H1 (cell line): ENCODE data around the gene C19orf38. TPM values are rescaled to one million over a fixed set of nuclear protein-coding genes. Genes with fewer than 3 reads are reported as not detected.

Experiments used
- CTCF ChIA-PET: fragments of 300-600 bp; sonication (Branson Sonifier 250); formaldehyde crosslinking; loops from one replicate; lab custom pipeline; 2021; ENCODE audit not compliant: partially characterized antibody; lab: Charles Lee
- POLR2A ChIA-PET: fragments of 300-600 bp; sonication (Branson Sonifier 250); formaldehyde crosslinking; loops from one replicate; lab custom pipeline; 2021; ENCODE audit warnings: inconsistent platforms; ENCODE audit not compliant: partially characterized antibody; lab: Charles Lee
- DNase-seq, 2 experiments: peaks; one replicate each; pipeline versions ENCODE4 v3.0.0 to v3.0.0-alpha.2; 2010 to 2022; ENCODE audit warnings: low spot score in 2 of 2, low read depth in 1 of 2, mixed read lengths in 1 of 2
- FAIRE-seq: peaks from 2 replicates; lab custom pipeline; 2011; peaks lifted over from hg19 to GRCh38; lab: Jason Lieb, UNC
- H2AFZ ChIP-seq: 2 replicates; pipeline ENCODE4 v1.8.1; 2012; ENCODE audit warnings: low read length, inconsistent platforms
- H2AK5ac ChIP-seq: 2 replicates; pipeline ENCODE4 v1.6.1; 2013; ENCODE audit warnings: low read depth, low read length
- H2BK120ac ChIP-seq: replicated peaks from 2 replicates; pipeline ENCODE3; 2013; ENCODE audit warnings: low read depth, low read length, inconsistent platforms
- H2BK12ac ChIP-seq: 2 replicates; pipeline ENCODE4 v1.6.1; 2013; ENCODE audit warnings: low read depth, low read length
- H2BK15ac ChIP-seq: 2 replicates; pipeline ENCODE4 v1.6.1; 2013; ENCODE audit warnings: low read length
- H2BK20ac ChIP-seq: 2 replicates; pipeline ENCODE4 v1.6.1; 2013; ENCODE audit warnings: low read length
- H2BK5ac ChIP-seq: 2 replicates; pipeline ENCODE4 v1.6.1; 2013; ENCODE audit warnings: low read depth, low read length
- H3K14ac ChIP-seq: 2 replicates; pipeline ENCODE4 v1.6.1; 2013; ENCODE audit warnings: inconsistent platforms; ENCODE audit not compliant: insufficient read length
- H3K18ac ChIP-seq: 2 replicates; pipeline ENCODE4 v1.6.1; 2013; ENCODE audit warnings: low read length; ENCODE audit errors: extremely low read depth
- H3K23ac ChIP-seq: 2 replicates; pipeline ENCODE4 v1.6.1; 2013; ENCODE audit warnings: inconsistent platforms; ENCODE audit not compliant: insufficient read length
- H3K23me2 ChIP-seq: 2 replicates; pipeline ENCODE4 v1.6.1; 2013; ENCODE audit warnings: low read depth, low read length
- H3K27ac ChIP-seq: 2 replicates; pipeline ENCODE4 v1.6.1; 2011; ENCODE audit warnings: low read depth, low read length, inconsistent platforms
- H3K27me3 ChIP-seq, 4 experiments: replicated peaks in 1 of 4; 1 replicate in 1 of 4; 2 replicates in 3 of 4; pipeline versions ENCODE4 v1.6.1 to v1.8.1; 2011 to 2013; ENCODE audit warnings: low read length in 3 of 4, mild to moderate bottlenecking in 3 of 4, inconsistent platforms in 2 of 4, mixed read lengths in 2 of 4, moderate library complexity in 1 of 4; ENCODE audit not compliant: control insufficient read depth in 3 of 4, insufficient read depth in 3 of 4; ENCODE audit errors: extremely low read depth in 1 of 4
- H3K36me3 ChIP-seq, 4 experiments: 2 replicates each; pipeline versions ENCODE4 v1.6.1 to v1.8.1; 2011 to 2013; ENCODE audit warnings: mild to moderate bottlenecking in 4 of 4, low read length in 3 of 4, moderate library complexity in 2 of 4, control low read depth in 1 of 4, inconsistent platforms in 1 of 4; ENCODE audit not compliant: insufficient read depth in 4 of 4, control insufficient read depth in 2 of 4
- H3K4ac ChIP-seq: replicated peaks from 2 replicates; pipeline ENCODE3; 2013; ENCODE audit warnings: low read length, low read depth, mixed read lengths, inconsistent platforms; ENCODE audit not compliant: insufficient read length
- H3K4me1 ChIP-seq, 4 experiments: replicated peaks in 1 of 4; 1 replicate in 1 of 4; 2 replicates in 3 of 4; pipeline versions ENCODE4 v1.6.1 to v1.8.1; 2011 to 2013; ENCODE audit warnings: low read length in 3 of 4, inconsistent platforms in 2 of 4, mixed read lengths in 1 of 4; ENCODE audit not compliant: insufficient read depth in 4 of 4, control insufficient read depth in 3 of 4
- H3K4me2 ChIP-seq, 2 experiments: 2 replicates each; pipeline versions ENCODE4 v1.6.1 to v1.8.1; 2011 to 2013; ENCODE audit warnings: low read depth in 2 of 2, low read length in 2 of 2, control low read depth in 1 of 2, inconsistent platforms in 1 of 2, mild to moderate bottlenecking in 1 of 2; ENCODE audit not compliant: insufficient read depth in 1 of 2
- H3K4me3 ChIP-seq, 4 experiments: fragments of 200-600, 300-600 bp in 1 of 4; sonication (generic), shearing (Covaris generic), sonication (Bioruptor Twin) in 1 of 4; 2 replicates each; pipeline versions ENCODE4 v1.5.1 to v1.8.1; 2011 to 2016; ENCODE audit warnings: low read length in 4 of 4, low read depth in 3 of 4, control low read depth in 2 of 4, inconsistent platforms in 2 of 4, mild to moderate bottlenecking in 2 of 4, mixed read lengths in 1 of 4, moderate library complexity in 1 of 4; ENCODE audit not compliant: insufficient read depth in 2 of 4; ENCODE audit errors: extremely low read depth in 1 of 4
- H3K56ac ChIP-seq: replicated peaks from 2 replicates; pipeline ENCODE3; 2013; ENCODE audit warnings: low read depth, mild to moderate bottlenecking, mixed read lengths, low read length, inconsistent platforms; ENCODE audit not compliant: insufficient read length
- H3K79me1 ChIP-seq: 2 replicates; pipeline ENCODE4 v1.6.1; 2013; ENCODE audit warnings: low read depth, low read length, control low read depth
- H3K79me2 ChIP-seq, 2 experiments: 2 replicates each; pipeline versions ENCODE4 v1.6.1 to v1.8.1; 2012 to 2013; ENCODE audit warnings: low read length in 2 of 2, mild to moderate bottlenecking in 2 of 2, inconsistent platforms in 1 of 2; ENCODE audit not compliant: insufficient read depth in 2 of 2, control insufficient read depth in 1 of 2
- H3K9ac ChIP-seq, 4 experiments: replicated peaks in 1 of 4; 1 replicate in 1 of 4; 2 replicates in 3 of 4; pipeline versions ENCODE4 v1.6.1 to v1.8.1; 2011 to 2013; ENCODE audit warnings: low read depth in 3 of 4, low read length in 3 of 4, control low read depth in 2 of 4, mild to moderate bottlenecking in 2 of 4, moderate library complexity in 2 of 4, inconsistent platforms in 1 of 4; ENCODE audit errors: extremely low read depth in 1 of 4
- H3K9me3 ChIP-seq, 2 experiments: 2 replicates each; pipeline versions ENCODE4 v1.6.1 to v1.8.1; 2012 to 2013; ENCODE audit warnings: mild to moderate bottlenecking in 2 of 2, moderate library complexity in 2 of 2, control low read depth in 1 of 2, inconsistent platforms in 1 of 2, low read depth in 1 of 2, low read length in 1 of 2, mixed read lengths in 1 of 2; ENCODE audit not compliant: insufficient read depth in 2 of 2
- H4K20me1 ChIP-seq, 2 experiments: replicated peaks in 1 of 2; 2 replicates each; pipeline versions ENCODE3 to v1.8.1; 2011 to 2013; ENCODE audit warnings: inconsistent platforms in 2 of 2, low read length in 2 of 2, mild to moderate bottlenecking in 1 of 2; ENCODE audit not compliant: insufficient read depth in 2 of 2, control insufficient read depth in 1 of 2
- H4K5ac ChIP-seq: 2 replicates; pipeline ENCODE4 v1.6.1; 2013; ENCODE audit warnings: low read length, low read depth, mixed read lengths, inconsistent platforms; ENCODE audit not compliant: insufficient read length
- H4K8ac ChIP-seq: 2 replicates; pipeline ENCODE4 v1.8.0; 2013; ENCODE audit warnings: mild to moderate bottlenecking, moderate library complexity, low read length, inconsistent platforms; ENCODE audit not compliant: insufficient read depth; ENCODE audit errors: extremely low read depth
- H4K91ac ChIP-seq: replicated peaks from 2 replicates; pipeline ENCODE3; 2013; ENCODE audit warnings: low read length, mixed read lengths, inconsistent platforms; ENCODE audit not compliant: insufficient read length
- CEBPB ChIP-seq: IDR thresholded peaks from 2 replicates; pipeline ENCODE4 v1.6.1; 2012; ENCODE audit warnings: low read depth, low read length
- EP300 ChIP-seq, 2 experiments: IDR thresholded peaks; 1 replicate in 1 of 2; 2 replicates in 1 of 2; pipeline ENCODE4 v1.6.1; 2011 to 2012; ENCODE audit warnings: low read depth in 2 of 2, low read length in 2 of 2, mild to moderate bottlenecking in 2 of 2, borderline replicate concordance in 1 of 2, inconsistent platforms in 1 of 2, moderate library complexity in 1 of 2
- GTF2F1 ChIP-seq: IDR thresholded peaks from 2 replicates; pipeline ENCODE4 v1.6.1; 2012; ENCODE audit warnings: low read depth, low read length, improper control_type of control experiment, borderline replicate concordance
- KDM1A ChIP-seq: fragments of 200-600, 300-600 bp; sonication (generic); IDR thresholded peaks from 2 replicates; pipeline ENCODE4 v1.7.1; 2016; ENCODE audit warnings: mild to moderate bottlenecking, low read length, borderline replicate concordance
- MAX ChIP-seq: IDR thresholded peaks from 2 replicates; pipeline ENCODE4 v1.6.1; 2012; ENCODE audit warnings: inconsistent platforms
- NANOG ChIP-seq: IDR thresholded peaks from 2 replicates; pipeline ENCODE4 v1.6.1; 2011; ENCODE audit warnings: low read length, low read depth, mild to moderate bottlenecking, inconsistent platforms; ENCODE audit not compliant: insufficient read depth, poor library complexity, severe bottlenecking
- RAD21 ChIP-seq, 2 experiments: IDR thresholded peaks in 1 of 2; conservative IDR thresholded peaks in 1 of 2; 2 replicates each; pipeline ENCODE4 v1.6.1; 2011; ENCODE audit warnings: low read depth in 2 of 2, low read length in 2 of 2, improper control_type of control experiment in 1 of 2, inconsistent platforms in 1 of 2, mild to moderate bottlenecking in 1 of 2, moderate library complexity in 1 of 2
- RBBP5 ChIP-seq: IDR thresholded peaks from 2 replicates; pipeline ENCODE4 v1.7.1; 2012; ENCODE audit warnings: low read depth, mild to moderate bottlenecking, inconsistent platforms, low read length, moderate library complexity, borderline replicate concordance
- RXRA ChIP-seq: IDR thresholded peaks from 2 replicates; pipeline ENCODE4 v1.6.1; 2011; ENCODE audit warnings: low read depth, mild to moderate bottlenecking, low read length, moderate library complexity; ENCODE audit not compliant: insufficient read depth
- SIN3A ChIP-seq, 2 experiments: IDR thresholded peaks in 1 of 2; conservative IDR thresholded peaks in 1 of 2; 2 replicates each; pipeline ENCODE4 v1.6.1; 2011 to 2012; ENCODE audit warnings: low read length in 2 of 2, improper control_type of control experiment in 1 of 2, low read depth in 1 of 2, mild to moderate bottlenecking in 1 of 2
- SIX5 ChIP-seq: IDR thresholded peaks from 2 replicates; pipeline ENCODE4 v1.6.1; 2011; ENCODE audit warnings: mild to moderate bottlenecking, low read depth, low read length
- SUZ12 ChIP-seq: fragments of 200-600 bp; sonication (generic); IDR thresholded peaks from 2 replicates; pipeline ENCODE4 v1.6.1; 2012; ENCODE audit warnings: mild to moderate bottlenecking, inconsistent platforms, low read length, moderate library complexity, mixed read lengths
- YY1 ChIP-seq: IDR thresholded peaks from 2 replicates; pipeline ENCODE4 v1.6.1; 2011; ENCODE audit warnings: low read depth, mild to moderate bottlenecking, low read length
- WGBS, 2 experiments: shearing (Covaris generic) in 1 of 2; methylation state at CpG; one replicate each; pipeline versions ENCODE4 v1.1.6 to v1.1.7; 2013 to 2015; ENCODE audit warnings: low lambda C conversion rate in 2 of 2, mixed read lengths in 2 of 2, inconsistent platforms in 1 of 2, low coverage in 1 of 2, missing lambda C conversion rate in 1 of 2; ENCODE audit not compliant: insufficient replicate concordance in 2 of 2, insufficient coverage in 1 of 2, insufficient read length in 1 of 2; ENCODE audit errors: extremely low coverage in 1 of 2, missing lambda C conversion rate in 1 of 2; 5-methylcytosine and 5-hydroxymethylcytosine counted together
- polyA plus RNA-seq, 7 experiments: library from polyadenylated mRNA; depleted of rRNA in 3 of 7; stranded (reverse) in 5 of 7; unstranded in 2 of 7; fragments of >200 nt in 5 of 7; fragments of 200-250 nt in 2 of 7; gene quantifications; 1 replicate in 5 of 7; 2 replicates in 1 of 7; 4 replicates in 1 of 7; pipeline versions ENCODE4 v1.2.1 to v1.2.3, GENCODE V29; 2011 to 2013; ENCODE audit warnings: missing spikeins in 2 of 7, mixed read lengths in 2 of 7
- total RNA-seq: library from RNA; stranded (reverse); fragmentation: NEBNext Ultra II Directional; extraction: Animal tissue kit (Norgen Biotek cat#: 25700); gene quantifications from 2 replicates; pipeline ENCODE4 v1.2.1, GENCODE V29; 2021

Gene C19orf38
- total and polyA plus RNA-seq, 2 of the 8 experiments (the other 6 are each of a cell fraction or from before 2014, with no cell fraction given): 0.53 TPM; not detected in 1

DNA sequence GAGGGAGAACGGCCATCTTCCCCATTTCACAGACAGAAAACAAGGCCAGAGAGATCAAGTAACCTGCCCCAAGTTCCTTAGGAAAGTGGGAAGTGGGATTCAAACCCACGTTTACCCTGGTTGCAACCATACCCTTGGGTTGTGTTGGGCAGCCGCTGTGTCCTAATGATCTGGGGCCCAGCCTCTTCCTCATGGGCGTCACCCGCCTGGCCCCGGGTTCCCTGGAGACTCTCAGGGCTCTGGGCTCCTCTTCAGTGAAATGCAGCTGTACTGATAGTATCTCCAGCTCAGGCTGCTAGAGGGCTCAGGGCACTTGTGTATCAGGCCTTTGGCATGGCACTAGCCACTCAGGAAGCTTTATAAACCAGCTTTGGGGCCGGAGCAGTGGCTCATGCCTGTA, 22.0 kb upstream of the C19orf38 start:
- no peak for DNase-seq
- H2BK20ac ChIP-seq: no peak overlapping the region
- H3K27ac ChIP-seq: no peak overlapping the region
- no peaks in the 10 kb centered on the region for H3K23me2 ChIP-seq
- H3K79me1 ChIP-seq: no peaks in the 10 kb centered on the region
- no peak overlapping the region; the same call in 1 of the 2 replicates for H4K8ac ChIP-seq
- no peak overlapping the region for H3K14ac ChIP-seq
- H2BK120ac ChIP-seq: no peak overlapping the region
- no peak overlapping the region for H3K23ac ChIP-seq
- no peak overlapping the region for H3K9ac ChIP-seq
- H2BK12ac ChIP-seq: no peak overlapping the region
- no peak overlapping the region for H3K18ac ChIP-seq
- no peak overlapping the region for H3K4ac ChIP-seq
- no peak overlapping the region for H2AFZ ChIP-seq
- CTCF ChIA-PET: interaction anchor here (1.0 to 4.8 kb wide), 5 partner anchors 32 to 57 kb away, joined by 3 to 20 read pairs (median 5); no protein-coding TSS in a partner anchor
- H3K4me3 ChIP-seq: no peak overlapping the region
- no peaks in the 10 kb centered on the region for H3K79me2 ChIP-seq
- H3K36me3 ChIP-seq: peaks cover 12 to 30% (median 22%) of the 10 kb centered on the region in 4 experiments; a peak in 6 of 8 replicates
- WGBS, 2 experiments: 88% methylated on average over 7 of the region's 7 CpGs; no CpG with 5 or more reads in 1 of the 2 experiments
- FAIRE-seq: no peak
- H4K5ac ChIP-seq: no peak overlapping the region
- H3K4me2 ChIP-seq: no peak overlapping the region
- no peak overlapping the region for H2BK15ac ChIP-seq
- H2BK5ac ChIP-seq: no peak overlapping the region
- peaks cover 0 to 3% of the 10 kb centered on the region in 2 experiments for H4K20me1 ChIP-seq
- H4K91ac ChIP-seq: no peak overlapping the region
- POLR2A ChIA-PET: no interaction called here
- no peaks in the 10 kb centered on the region for H3K4me1 ChIP-seq
- H3K27me3 ChIP-seq: no peaks in the 10 kb centered on the region
- no peak overlapping the region for H2AK5ac ChIP-seq
- no peak overlapping the region for H3K56ac ChIP-seq
- no peaks in the 10 kb centered on the region for H3K9me3 ChIP-seq
- TF ChIP-seq SIX5: no peak
- no peak for TF ChIP-seq RAD21 (IDR thresholded peaks at IDR 0.05 in 1 of 2, conservative IDR thresholded peaks at IDR 0.05 in 1 of 2; ENCODE audit: low read depth in 2 of 2, low read length in 2 of 2)
- TF ChIP-seq KDM1A: no peak
- TF ChIP-seq CEBPB: no peak
- TF ChIP-seq NANOG: no peak
- no peak for TF ChIP-seq YY1
- no peak for TF ChIP-seq RBBP5
- no peak for TF ChIP-seq GTF2F1
- no peak for TF ChIP-seq SUZ12
- TF ChIP-seq SIN3A (conservative IDR thresholded peaks at IDR 0.05 in 1 of 2, IDR thresholded peaks at IDR 0.05 in 1 of 2; ENCODE audit: low read depth in 1 of 2, low read length in 2 of 2): no peak
- TF ChIP-seq EP300 (IDR thresholded peaks at IDR 0.05; ENCODE audit: borderline replicate concordance in 1 of 2, low read depth in 2 of 2, low read length in 2 of 2): no peak
- no peak for TF ChIP-seq MAX
- no peak for TF ChIP-seq RXRA
